Measurements from ENCODE around the gene ZXDC.

Gene ZXDC

DNA sequence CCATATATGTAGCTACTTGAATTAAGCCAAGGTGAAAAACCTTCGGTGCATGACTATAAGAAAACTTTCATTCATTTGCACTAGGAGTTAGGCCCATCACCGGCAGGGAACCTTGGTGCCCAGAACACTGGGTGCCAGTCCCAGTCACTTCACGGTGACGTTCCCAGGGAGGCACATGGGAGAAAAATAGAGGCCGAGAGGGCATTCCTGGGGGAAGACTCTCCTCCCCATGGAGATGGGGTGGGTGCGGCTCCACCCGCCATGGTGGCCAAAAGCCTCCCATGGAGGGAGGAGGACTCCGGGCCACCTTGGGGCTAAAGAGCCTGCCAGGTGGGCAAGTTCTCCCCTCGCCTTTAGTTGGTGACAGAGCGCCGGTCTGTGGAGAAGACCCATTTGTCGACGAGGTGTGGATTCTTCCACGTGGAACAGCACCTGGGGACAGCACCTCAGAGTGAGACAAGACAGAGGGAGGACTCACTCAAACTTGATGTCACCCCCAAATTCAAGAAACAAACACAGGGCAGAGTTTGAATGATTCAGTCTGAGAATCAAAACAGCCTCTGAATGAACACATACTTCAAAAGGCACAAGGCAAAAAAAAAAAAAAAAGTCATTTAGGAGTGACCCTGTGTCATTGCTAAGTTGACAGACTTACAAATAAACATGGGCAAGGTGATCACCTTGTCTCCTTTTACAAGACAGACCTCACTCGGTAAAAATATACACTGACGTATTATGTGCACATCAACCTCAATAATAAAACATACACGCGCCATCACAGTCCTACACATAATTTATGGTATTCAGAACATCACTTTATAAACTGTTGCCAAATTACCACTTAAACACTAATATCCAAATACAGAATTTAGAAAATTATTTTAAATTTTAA, 38.6 kb downstream of the ZXDC start:
- peaks cover 16% of the 10 kb centered on the region for H3K36me3 ChIP-seq (ENCODE audit: control insufficient read depth, low read depth, low read length)
- peaks cover 3% of the 10 kb centered on the region for H3K4me1 ChIP-seq (ENCODE audit: control insufficient read depth, low read depth, low read length)
- no peaks in the 10 kb centered on the region for H3K27me3 ChIP-seq (ENCODE audit: control insufficient read depth, insufficient read depth, low read length)
- no peak overlapping the region for H3K4me3 ChIP-seq (ENCODE audit: low read length)
- no peak overlapping the region for H3K27ac ChIP-seq (ENCODE audit: low read length)
- H3K9me3 ChIP-seq (ENCODE audit: control insufficient read depth, low read depth, low read length): no peaks in the 10 kb centered on the region
- H3K9ac ChIP-seq (ENCODE audit: low read length): no peak overlapping the region

DNA sequence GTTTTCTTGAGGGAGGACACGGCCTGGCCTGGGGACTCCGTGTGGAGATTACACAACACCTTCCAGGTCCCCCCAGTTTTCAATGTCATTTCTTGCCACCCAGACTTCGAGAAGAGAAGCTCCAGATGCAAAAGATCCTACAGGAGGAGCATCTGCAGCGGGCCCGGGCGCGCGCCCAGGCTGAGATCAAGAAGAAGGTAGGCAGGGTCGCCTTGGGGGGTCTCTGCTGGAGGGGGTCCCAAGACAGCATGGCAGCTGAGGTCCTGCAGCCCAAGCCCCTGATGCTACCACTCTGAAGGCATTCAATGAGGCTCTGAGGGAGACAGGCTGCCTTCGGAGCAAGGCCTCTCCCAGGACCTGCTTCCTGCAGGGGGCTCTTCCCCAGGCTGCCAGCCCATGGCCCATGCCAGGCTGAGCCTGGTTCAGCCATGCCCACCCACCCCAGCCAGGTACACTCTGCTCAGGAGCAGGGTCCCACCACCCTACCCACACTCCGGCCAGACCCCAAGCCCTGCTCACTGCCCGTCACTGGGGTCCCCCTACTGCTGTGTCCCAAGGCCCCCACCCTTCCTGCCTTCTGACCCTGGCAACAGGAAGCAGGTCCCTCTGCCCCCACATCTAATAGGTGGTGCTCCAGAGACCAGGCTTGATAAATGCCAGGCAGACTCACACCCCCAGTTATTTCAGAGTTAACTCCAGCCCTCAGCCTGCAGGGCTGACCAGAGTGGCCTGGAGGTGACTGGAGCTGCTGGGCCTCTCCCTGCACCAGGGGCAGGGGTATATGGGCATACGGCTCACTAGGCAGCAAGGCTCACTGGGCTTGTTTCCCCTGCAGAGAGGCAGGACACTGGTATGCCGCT, 40.0 kb downstream of the ZXDC start:
- H3K9ac ChIP-seq (ENCODE audit: low read length): no peak overlapping the region
- no peak overlapping the region for H3K4me3 ChIP-seq (ENCODE audit: low read length)
- H3K27ac ChIP-seq (ENCODE audit: low read length): no peak overlapping the region
- peaks cover 3% of the 10 kb centered on the region for H3K4me1 ChIP-seq (ENCODE audit: control insufficient read depth, low read depth, low read length)
- no peaks in the 10 kb centered on the region for H3K9me3 ChIP-seq (ENCODE audit: control insufficient read depth, low read depth, low read length)
- H3K36me3 ChIP-seq (ENCODE audit: control insufficient read depth, low read depth, low read length): peaks cover 16% of the 10 kb centered on the region
- H3K27me3 ChIP-seq (ENCODE audit: control insufficient read depth, insufficient read depth, low read length): no peaks in the 10 kb centered on the region

DNA sequence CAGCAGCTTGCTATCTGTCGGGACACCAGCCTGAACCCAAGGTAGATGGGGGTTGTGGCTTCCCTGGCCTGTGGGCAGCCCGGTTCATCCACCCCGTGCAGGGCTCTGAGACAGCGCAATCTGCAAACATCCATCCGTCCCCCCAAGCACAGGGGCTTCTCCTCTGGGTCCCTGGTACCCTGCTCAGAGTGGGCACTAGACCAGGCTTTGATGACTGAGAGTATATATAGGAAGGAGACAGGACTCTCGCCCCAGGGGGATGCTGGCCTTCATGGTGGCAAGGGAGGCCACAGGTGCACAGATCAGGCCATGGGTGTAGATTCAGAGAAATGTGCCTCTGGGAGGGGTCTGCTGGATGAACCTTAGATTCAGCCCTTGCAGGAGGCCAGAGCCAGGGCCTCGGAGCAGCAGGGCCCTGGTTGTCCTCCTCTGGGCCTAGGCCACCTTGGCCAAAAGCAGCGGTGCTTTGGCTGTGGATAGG, 40.7 kb downstream of the ZXDC start:
- H3K9ac ChIP-seq (ENCODE audit: low read length): no peak overlapping the region
- no peaks in the 10 kb centered on the region for H3K27me3 ChIP-seq (ENCODE audit: control insufficient read depth, insufficient read depth, low read length)
- H3K27ac ChIP-seq (ENCODE audit: low read length): no peak overlapping the region
- H3K36me3 ChIP-seq (ENCODE audit: control insufficient read depth, low read depth, low read length): peaks cover 16% of the 10 kb centered on the region
- H3K4me1 ChIP-seq (ENCODE audit: control insufficient read depth, low read depth, low read length): peaks cover 3% of the 10 kb centered on the region
- H3K4me3 ChIP-seq (ENCODE audit: low read length): no peak overlapping the region
- H3K9me3 ChIP-seq (ENCODE audit: control insufficient read depth, low read depth, low read length): no peaks in the 10 kb centered on the region

DNA sequence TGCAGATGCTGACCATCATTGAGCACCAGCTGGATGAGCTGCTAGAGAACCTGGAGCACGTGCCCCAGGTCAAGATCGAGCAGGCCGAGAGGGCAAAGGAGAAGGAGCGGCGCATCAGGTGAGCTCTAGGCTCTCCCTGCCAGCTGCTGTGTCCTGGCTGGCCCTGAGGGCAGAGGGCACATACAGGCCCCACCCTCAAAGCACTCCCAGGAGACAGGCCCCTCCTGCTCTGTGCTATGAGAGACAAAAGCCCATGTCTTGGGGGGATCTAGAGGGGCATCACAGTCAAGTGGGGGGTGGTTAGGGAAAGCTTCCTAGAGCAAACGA, 41.5 kb downstream of the ZXDC start:
- H3K4me1 ChIP-seq (ENCODE audit: control insufficient read depth, low read depth, low read length): peaks cover 2% of the 10 kb centered on the region
- H3K36me3 ChIP-seq (ENCODE audit: control insufficient read depth, low read depth, low read length): peaks cover 16% of the 10 kb centered on the region
- no peaks in the 10 kb centered on the region for H3K9me3 ChIP-seq (ENCODE audit: control insufficient read depth, low read depth, low read length)
- H3K27ac ChIP-seq (ENCODE audit: low read length): no peak overlapping the region
- no peaks in the 10 kb centered on the region for H3K27me3 ChIP-seq (ENCODE audit: control insufficient read depth, insufficient read depth, low read length)
- H3K9ac ChIP-seq (ENCODE audit: low read length): no peak overlapping the region
- no peak overlapping the region for H3K4me3 ChIP-seq (ENCODE audit: low read length)

DNA sequence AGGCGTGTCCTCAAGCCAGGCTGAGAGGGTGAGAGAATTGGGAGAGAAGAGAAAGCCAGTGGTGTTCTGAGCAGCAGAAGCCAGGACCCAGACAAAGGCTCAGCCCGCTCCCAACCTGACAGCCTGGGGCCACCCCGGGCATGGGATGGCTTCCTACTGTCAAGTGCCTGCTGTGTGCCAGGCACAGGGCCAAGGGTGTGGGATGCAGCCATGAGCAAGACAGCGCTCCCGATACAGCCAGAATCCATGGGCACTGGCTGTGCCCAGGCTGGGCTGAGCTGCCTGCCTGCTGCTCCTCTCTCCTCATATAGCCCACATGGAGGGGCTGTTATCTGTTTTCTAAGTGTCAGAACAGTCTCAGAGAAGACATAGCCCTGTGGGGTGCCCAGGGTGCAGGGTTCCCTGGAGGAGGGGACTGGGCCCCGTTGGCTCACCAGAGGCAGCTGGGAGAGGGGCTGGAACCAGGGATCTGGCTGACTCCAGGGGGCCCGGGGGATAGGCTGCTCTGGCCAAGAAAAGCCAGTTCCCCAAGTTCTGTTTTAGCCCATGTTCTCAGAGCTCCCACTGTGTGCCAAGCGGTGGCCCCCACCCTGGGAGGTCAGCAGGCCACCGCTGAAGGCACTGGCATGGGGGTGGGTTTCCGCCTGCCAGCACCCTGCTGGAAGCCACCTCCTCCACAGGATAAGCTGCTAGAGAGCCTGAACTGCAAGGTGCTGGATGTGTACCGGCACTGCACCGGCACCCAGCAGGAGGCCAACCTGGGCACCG, 42.0 kb downstream of the ZXDC start:
- peaks cover 16% of the 10 kb centered on the region for H3K36me3 ChIP-seq (ENCODE audit: control insufficient read depth, low read depth, low read length)

DNA sequence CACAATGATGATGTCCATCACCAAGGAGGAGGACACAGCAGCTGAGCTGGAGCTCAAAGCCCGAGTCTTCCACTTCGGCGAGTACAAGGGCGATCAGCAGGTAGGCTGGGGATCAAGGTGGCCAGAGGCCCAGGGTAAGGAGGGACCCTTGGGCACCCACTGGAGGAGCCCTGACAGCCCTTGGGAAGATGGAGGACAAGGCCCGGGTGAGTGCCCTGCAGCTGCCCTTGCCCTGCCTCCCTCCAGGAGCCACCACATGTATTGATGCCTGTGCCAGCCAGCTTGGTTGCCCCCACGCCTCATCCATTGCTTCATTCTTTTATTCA, 42.6 kb downstream of the ZXDC start:
- no peaks in the 10 kb centered on the region for H3K9me3 ChIP-seq (ENCODE audit: control insufficient read depth, low read depth, low read length)
- H3K27me3 ChIP-seq (ENCODE audit: control insufficient read depth, insufficient read depth, low read length): no peaks in the 10 kb centered on the region
- H3K4me1 ChIP-seq (ENCODE audit: control insufficient read depth, low read depth, low read length): no peaks in the 10 kb centered on the region
- H3K9ac ChIP-seq (ENCODE audit: low read length): no peak overlapping the region
- H3K36me3 ChIP-seq (ENCODE audit: control insufficient read depth, low read depth, low read length): peaks cover 14% of the 10 kb centered on the region
- H3K27ac ChIP-seq (ENCODE audit: low read length): no peak overlapping the region
- H3K4me3 ChIP-seq (ENCODE audit: low read length): no peak overlapping the region

More for the DNA sequence above, 42.0 kb downstream of the ZXDC start:
- no peaks in the 10 kb centered on the region for H3K4me1 ChIP-seq (ENCODE audit: control insufficient read depth, low read depth, low read length)
- no peaks in the 10 kb centered on the region for H3K27me3 ChIP-seq (ENCODE audit: control insufficient read depth, insufficient read depth, low read length)
- no peaks in the 10 kb centered on the region for H3K9me3 ChIP-seq (ENCODE audit: control insufficient read depth, low read depth, low read length)
- no peak overlapping the region for H3K27ac ChIP-seq (ENCODE audit: low read length)
- no peak overlapping the region for H3K4me3 ChIP-seq (ENCODE audit: low read length)
- H3K9ac ChIP-seq (ENCODE audit: low read length): no peak overlapping the region

DNA sequence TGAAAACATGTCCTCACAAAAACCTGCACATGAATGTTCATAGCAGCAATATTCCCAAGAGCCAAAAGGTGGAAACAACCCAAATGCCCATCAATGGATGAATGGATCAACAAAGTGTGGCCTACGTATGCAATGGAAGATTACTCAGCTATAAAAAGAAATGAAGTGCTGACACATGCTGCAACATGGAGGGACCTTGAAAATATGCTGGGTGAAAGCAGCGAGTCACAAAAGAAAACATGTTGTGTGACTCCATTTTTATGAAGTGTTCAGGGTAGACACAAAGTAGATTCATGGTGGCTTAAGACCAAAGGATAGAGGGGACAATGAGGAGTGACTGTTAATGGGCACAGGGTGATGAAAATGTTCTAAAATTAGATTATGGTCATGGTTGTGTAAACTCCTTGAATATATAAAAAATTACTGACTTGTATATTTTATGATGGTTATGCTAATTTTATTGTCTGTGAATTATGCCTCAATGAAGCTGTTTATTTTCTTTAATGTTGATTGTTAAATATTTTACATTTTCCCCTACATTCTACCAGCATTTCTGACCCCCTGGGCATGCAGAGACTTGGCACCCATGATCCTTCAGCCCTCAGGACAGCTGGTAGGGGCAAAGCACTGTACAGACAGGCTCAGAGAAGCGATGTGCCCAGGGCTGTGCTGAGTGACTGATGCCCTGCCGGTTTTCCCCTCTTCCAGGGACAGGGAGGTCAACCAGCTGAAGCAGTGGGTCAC, 43.2 kb downstream of the ZXDC start:
- Histone ChIP-seq H3K9ac (ENCODE audit: low read length) (no peak overlapping the region), H3K27me3 (ENCODE audit: control insufficient read depth, insufficient read depth, low read length) (no peaks in the 10 kb centered on the region), H3K4me3 (ENCODE audit: low read length) (no peak overlapping the region), H3K27ac (ENCODE audit: low read length) (no peak overlapping the region), H3K9me3 (ENCODE audit: control insufficient read depth, low read depth, low read length) (no peaks in the 10 kb centered on the region), H3K4me1 (ENCODE audit: control insufficient read depth, low read depth, low read length) (no peaks in the 10 kb centered on the region), H3K36me3 (ENCODE audit: control insufficient read depth, low read depth, low read length) (peaks cover 11% of the 10 kb centered on the region)

DNA sequence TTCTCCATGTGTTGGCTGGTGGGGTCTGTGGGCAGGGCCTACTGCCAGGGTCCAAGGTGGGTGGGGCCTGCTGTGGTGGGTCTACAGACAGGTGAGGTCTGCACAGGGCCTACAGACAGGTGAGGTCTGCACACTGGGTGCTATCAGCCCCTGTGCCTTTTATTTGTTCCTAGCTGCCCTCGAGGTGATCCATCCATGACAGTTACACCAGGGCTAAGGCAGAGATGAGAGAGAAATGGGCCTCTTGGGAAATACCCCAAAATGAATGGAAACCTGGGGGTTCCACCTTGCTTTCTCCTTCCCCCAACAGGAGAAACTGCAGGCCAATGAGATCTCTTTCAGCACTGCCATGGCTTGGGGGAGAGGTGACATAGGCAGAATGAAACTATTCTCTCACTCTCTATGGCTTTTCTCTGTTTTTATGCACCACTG, 44.6 kb downstream of the ZXDC start:
- Histone ChIP-seq H3K9me3 (ENCODE audit: control insufficient read depth, low read depth, low read length) (peaks cover 2% of the 10 kb centered on the region), H3K9ac (ENCODE audit: low read length) (no peak overlapping the region), H3K27ac (ENCODE audit: low read length) (no peak overlapping the region), H3K27me3 (ENCODE audit: control insufficient read depth, insufficient read depth, low read length) (no peaks in the 10 kb centered on the region), H3K4me3 (ENCODE audit: low read length) (no peak overlapping the region), H3K4me1 (ENCODE audit: control insufficient read depth, low read depth, low read length) (no peaks in the 10 kb centered on the region), H3K36me3 (ENCODE audit: control insufficient read depth, low read depth, low read length) (no peaks in the 10 kb centered on the region)

DNA sequence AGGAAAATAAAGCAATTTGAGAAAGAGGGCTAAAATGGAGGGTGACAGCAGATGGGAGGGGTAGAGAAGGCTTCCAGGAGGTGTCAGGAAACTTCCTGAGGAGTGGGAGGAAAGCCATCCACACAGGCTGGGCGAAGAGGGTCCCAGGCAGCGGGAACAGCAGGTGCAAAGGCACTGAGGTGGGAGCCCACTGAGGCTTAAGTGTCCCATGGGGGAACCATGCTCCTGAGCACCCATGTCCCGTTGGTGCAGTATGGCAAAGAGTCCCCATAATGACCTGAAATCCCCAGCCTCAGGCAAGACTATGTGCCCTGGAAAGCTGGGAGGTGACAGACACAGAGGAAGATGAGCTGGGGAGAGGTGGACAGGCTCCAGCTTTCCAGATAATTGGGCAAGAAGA, 50.9 kb downstream of the ZXDC start:
- Histone ChIP-seq H3K36me3 (ENCODE audit: control insufficient read depth, low read depth, low read length) (no peaks in the 10 kb centered on the region), H3K9me3 (ENCODE audit: control insufficient read depth, low read depth, low read length) (peaks cover 2% of the 10 kb centered on the region), H3K4me1 (ENCODE audit: control insufficient read depth, low read depth, low read length) (no peaks in the 10 kb centered on the region), H3K27ac (ENCODE audit: low read length) (no peak overlapping the region), H3K27me3 (ENCODE audit: control insufficient read depth, insufficient read depth, low read length) (no peaks in the 10 kb centered on the region), H3K9ac (ENCODE audit: low read length) (no peak overlapping the region), H3K4me3 (ENCODE audit: low read length) (no peak overlapping the region)

DNA sequence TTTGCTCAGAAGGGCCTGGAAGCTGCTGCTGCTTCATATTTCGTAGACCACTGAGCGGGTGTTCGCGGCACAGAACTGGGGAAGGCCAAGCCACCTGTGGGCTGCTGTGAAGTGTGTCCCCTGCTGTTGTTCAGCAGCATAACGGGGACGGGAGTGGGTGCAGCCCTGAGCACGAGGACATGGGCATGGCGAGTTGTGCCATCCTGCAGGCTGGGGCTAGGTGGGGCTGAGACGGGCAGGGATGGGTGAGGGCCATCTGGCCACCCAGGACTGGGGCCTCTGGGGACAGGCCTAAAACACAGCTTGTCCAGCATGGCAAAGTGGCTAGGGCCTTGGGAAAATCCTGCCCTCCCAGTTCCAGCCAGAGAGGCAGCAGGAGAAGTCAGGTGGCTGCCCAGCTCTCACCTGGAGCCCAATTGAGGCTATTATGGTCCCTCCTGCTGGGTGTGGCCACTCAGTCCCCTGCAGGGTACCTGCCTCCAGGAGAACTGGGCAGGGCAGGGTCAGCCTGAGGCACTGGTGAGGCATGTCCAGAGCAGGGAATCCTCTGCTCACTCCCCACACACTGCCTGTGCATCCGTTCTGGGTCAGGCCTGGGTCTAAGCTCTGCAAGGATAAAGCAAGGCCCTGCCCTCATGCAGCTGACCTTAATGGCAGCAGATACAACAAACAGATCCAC, 51.5 kb downstream of the ZXDC start:
- no peak overlapping the region for H3K9ac ChIP-seq (ENCODE audit: low read length)
- no peaks in the 10 kb centered on the region for H3K4me1 ChIP-seq (ENCODE audit: control insufficient read depth, low read depth, low read length)
- peaks cover 2% of the 10 kb centered on the region for H3K9me3 ChIP-seq (ENCODE audit: control insufficient read depth, low read depth, low read length)
- H3K36me3 ChIP-seq (ENCODE audit: control insufficient read depth, low read depth, low read length): no peaks in the 10 kb centered on the region
- H3K27me3 ChIP-seq (ENCODE audit: control insufficient read depth, insufficient read depth, low read length): no peaks in the 10 kb centered on the region
- no peak overlapping the region for H3K4me3 ChIP-seq (ENCODE audit: low read length)
- no peak overlapping the region for H3K27ac ChIP-seq (ENCODE audit: low read length)

Measured in iPS-18a (cell line).